IMR-90 (cell line): ENCODE measurements around the gene SERPINF2. TPM values are rescaled to one million over a fixed set of nuclear protein-coding genes. Genes with fewer than 3 reads are reported as not detected.

Experiments used
- ATAC-seq: fragments of 200-7000 bp; cut with Tn5 transposase; 2 replicates; pipeline ENCODE4 v1.9.1; 2020; ENCODE audit warnings: low read depth, mild to moderate bottlenecking, moderate library complexity
- BruUV-seq: library from RNA; stranded (reverse); fragments of 400-500 nt; replicated peaks from 2 replicates; lab custom pipeline; 2021; lab: Mats Ljungman, UMichigan
- CTCF ChIA-PET: fragments of 300-600 bp; formaldehyde crosslinking; extraction: SDS; loops from one replicate; lab custom pipeline; 2021; ENCODE audit warnings: antibody characterized with exemption; lab: Yijun Ruan, JAX
- POLR2A ChIA-PET: fragments of 300-600 bp; sonication (Branson Sonifier 250); formaldehyde crosslinking; loops from one replicate; lab custom pipeline; 2022; ENCODE audit warnings: antibody characterized with exemption; ENCODE audit not compliant: unreplicated experiment; lab: Charles Lee
- DNase-seq: peaks from one replicate; pipeline ENCODE4 v3.0.0; 2013
- H2AFZ ChIP-seq: replicated peaks from 2 replicates; pipeline ENCODE3; 2013; ENCODE audit warnings: low read length, mild to moderate bottlenecking; ENCODE audit not compliant: poor library complexity
- H2AK5ac ChIP-seq: 2 replicates; pipeline ENCODE4 v1.6.1; 2013; ENCODE audit warnings: low read depth, low read length, inconsistent platforms
- H2AK9ac ChIP-seq: replicated peaks from 2 replicates; pipeline ENCODE3; 2013; ENCODE audit warnings: mild to moderate bottlenecking, low read depth, low read length, moderate library complexity; ENCODE audit not compliant: poor library complexity
- H2BK120ac ChIP-seq: 2 replicates; pipeline ENCODE4 v1.6.1; 2013; ENCODE audit warnings: low read depth, low read length, inconsistent platforms
- H2BK15ac ChIP-seq: 3 replicates; pipeline ENCODE4 v1.6.1; 2013; ENCODE audit warnings: low read depth, low read length, inconsistent platforms
- H2BK20ac ChIP-seq: 2 replicates; pipeline ENCODE4 v1.6.1; 2013; ENCODE audit warnings: low read depth, mild to moderate bottlenecking, inconsistent platforms, low read length, moderate library complexity
- H2BK5ac ChIP-seq: 2 replicates; pipeline ENCODE4 v1.6.1; 2013; ENCODE audit warnings: mild to moderate bottlenecking, low read depth, low read length, inconsistent platforms; ENCODE audit not compliant: poor library complexity, severe bottlenecking
- H3K14ac ChIP-seq: replicated peaks from 2 replicates; pipeline ENCODE4 v1.6.1; 2013; ENCODE audit warnings: low read depth, low read length, inconsistent platforms
- H3K18ac ChIP-seq: 2 replicates; pipeline ENCODE4 v1.6.1; 2013; ENCODE audit warnings: low read depth, low read length, control low read depth
- H3K23ac ChIP-seq: 2 replicates; pipeline ENCODE4 v1.6.1; 2013; ENCODE audit warnings: low read depth, low read length, inconsistent platforms
- H3K27ac ChIP-seq: 2 replicates; pipeline ENCODE4 v1.5.1; 2013; ENCODE audit warnings: mild to moderate bottlenecking, control low read depth, low read length; ENCODE audit not compliant: insufficient read depth
- H3K27me3 ChIP-seq: 2 replicates; pipeline ENCODE4 v1.6.1; 2013; ENCODE audit warnings: low read length; ENCODE audit not compliant: control insufficient read depth, insufficient read depth
- H3K36me3 ChIP-seq: 2 replicates; pipeline ENCODE4 v1.6.1; 2013; ENCODE audit warnings: low read length, mixed read lengths; ENCODE audit not compliant: control insufficient read depth, insufficient read depth
- H3K4ac ChIP-seq: 2 replicates; pipeline ENCODE4 v1.6.1; 2013; ENCODE audit warnings: low read depth, low read length, inconsistent platforms
- H3K4me1 ChIP-seq: 2 replicates; pipeline ENCODE4 v1.6.1; 2013; ENCODE audit warnings: low read length, mixed read lengths; ENCODE audit not compliant: control insufficient read depth, insufficient read depth
- H3K4me2 ChIP-seq: 2 replicates; pipeline ENCODE4 v1.6.1; 2013; ENCODE audit warnings: low read depth, mild to moderate bottlenecking, control low read depth, low read length, moderate library complexity
- H3K4me3 ChIP-seq: 2 replicates; pipeline ENCODE4 v1.5.1; 2013; ENCODE audit warnings: low read depth, mild to moderate bottlenecking, control low read depth, low read length, moderate library complexity; ENCODE audit not compliant: insufficient read depth
- H3K56ac ChIP-seq: 2 replicates; pipeline ENCODE4 v1.6.1; 2013; ENCODE audit warnings: low read length, inconsistent platforms; ENCODE audit not compliant: insufficient read depth; ENCODE audit errors: extremely low read depth
- H3K79me1 ChIP-seq, 2 experiments: 2 replicates each; pipeline ENCODE4 v1.6.1; 2013; ENCODE audit warnings: low read length in 2 of 2, inconsistent platforms in 1 of 2, low read depth in 1 of 2
- H3K9ac ChIP-seq: 2 replicates; pipeline ENCODE4 v1.6.1; 2013; ENCODE audit warnings: low read depth, low read length, control low read depth
- H3K9me1 ChIP-seq: 2 replicates; pipeline ENCODE4 v1.6.1; 2013; ENCODE audit warnings: low read length, inconsistent platforms; ENCODE audit not compliant: insufficient read depth
- H3K9me3 ChIP-seq: 2 replicates; pipeline ENCODE4 v1.6.1; 2013; ENCODE audit warnings: low read length; ENCODE audit not compliant: control insufficient read depth, insufficient read depth
- H4K20me1 ChIP-seq: 2 replicates; pipeline ENCODE4 v1.6.1; 2013; ENCODE audit warnings: low read length, inconsistent platforms; ENCODE audit not compliant: insufficient read depth
- H4K5ac ChIP-seq: 2 replicates; pipeline ENCODE4 v1.6.1; 2013; ENCODE audit warnings: mild to moderate bottlenecking, low read depth, low read length, control low read depth
- H4K8ac ChIP-seq, 2 experiments: 2 replicates each; pipeline ENCODE4 v1.6.1; 2013; ENCODE audit warnings: low read depth in 2 of 2, low read length in 2 of 2, control low read depth in 1 of 2, inconsistent platforms in 1 of 2
- H4K91ac ChIP-seq: 2 replicates; pipeline ENCODE4 v1.6.1; 2013; ENCODE audit warnings: low read depth, low read length, inconsistent platforms; ENCODE audit not compliant: insufficient read depth
- BHLHE40 ChIP-seq: fragments of 150-350 bp; IDR thresholded peaks from 2 replicates; pipeline ENCODE4 v1.6.1; 2016; ENCODE audit warnings: mild to moderate bottlenecking, low read depth, low read length
- CTCF ChIP-seq: conservative IDR thresholded peaks from 2 replicates; pipeline ENCODE4 v1.5.1; 2012; ENCODE audit warnings: mild to moderate bottlenecking, low read depth, low read length, improper control_type of control experiment
- MXI1 ChIP-seq: IDR thresholded peaks from 2 replicates; pipeline ENCODE4 v1.6.1; 2012; ENCODE audit warnings: low read depth, mild to moderate bottlenecking, low read length, moderate library complexity, borderline replicate concordance
- NFE2L2 ChIP-seq: fragments of 150-350 bp; IDR thresholded peaks from 2 replicates; pipeline ENCODE4 v1.6.1; 2016; ENCODE audit warnings: low read depth, mild to moderate bottlenecking, low read length
- POLR2A ChIP-seq: IDR thresholded peaks from 2 replicates; pipeline ENCODE4 v1.6.1; 2012; ENCODE audit warnings: mild to moderate bottlenecking, low read depth, low read length
- RAD21 ChIP-seq: IDR thresholded peaks from 2 replicates; pipeline ENCODE4 v1.6.1; 2012; ENCODE audit warnings: low read length, improper control_type of control experiment
- RFX5 ChIP-seq: IDR thresholded peaks from 2 replicates; pipeline ENCODE4 v1.8.0; 2012; ENCODE audit warnings: low read depth, mild to moderate bottlenecking, low read length, moderate library complexity
- WGBS, 2 experiments: methylation state at CpG; one replicate each; pipeline versions ENCODE4 v1.1.5 to v1.1.7; 2013; ENCODE audit warnings: missing lambda C conversion rate in 2 of 2; ENCODE audit not compliant: insufficient read length in 1 of 2; ENCODE audit errors: extremely low coverage in 2 of 2; 5-methylcytosine and 5-hydroxymethylcytosine counted together
- dilution Hi-C: fragments of 300-500 bp; cut with HindIII; formaldehyde crosslinking; loops from one replicate; pipeline ENCODE4 v1.14.3; 2018; ENCODE audit warnings: low sequenced_read_pairs; ENCODE audit not compliant: unreplicated experiment
- in situ Hi-C: fragments of 300-500 bp; cut with MboI; formaldehyde crosslinking; loops from 3 replicates; pipeline ENCODE4 v1.14.3; 2019; ENCODE audit warnings: low sequenced_read_pairs, inconsistent platforms, mixed read lengths
- intact Hi-C: fragments of 100-400 bp; cut with micrococcal nuclease; formaldehyde crosslinking; loops from 2 replicates; pipeline ENCODE4 v1.10.0; 2022
- polyA plus RNA-seq, 3 experiments: library from polyadenylated mRNA; depleted of rRNA; stranded (reverse); fragments of >200 nt; gene quantifications; 2 replicates each; pipeline ENCODE4 v1.2.3, GENCODE V29; 2012; ENCODE audit warnings: low replicate concordance in 1 of 3
- total RNA-seq: library from RNA; depleted of rRNA; stranded (reverse); fragments of >200 nt; gene quantifications from 2 replicates; pipeline ENCODE4 v1.2.3, GENCODE V29; 2012
- TF ChIP-seq, protein P1 (sequence below): fragments of 150-350 bp; IDR thresholded peaks from 2 replicates; pipeline ENCODE4 v1.6.1; 2016; ENCODE audit warnings: low read depth, mild to moderate bottlenecking, low read length, moderate library complexity, borderline replicate concordance
- TF ChIP-seq, protein P2 (sequence below): fragments of 150-350 bp; IDR thresholded peaks from 2 replicates; pipeline ENCODE4 v1.6.1; 2017; ENCODE audit warnings: mild to moderate bottlenecking, antibody characterized with exemption, low read length, low read depth

Gene SERPINF2
- total and polyA plus RNA-seq, 2 of the 4 experiments (the other 2 are of a cell fraction), result not detected

- Histone ChIP-seq H3K36me3 (peaks cover 9% of the 10 kb centered on the region), H3K56ac (no peak overlapping the region), H2AK9ac (no peak overlapping the region), H2BK120ac (peak overlapping the region; percentile 32; the same call in 1 of the 2 replicates), H4K8ac (peak overlapping the region in 1 of 2 experiments; percentile 13; a peak in 1 of 4 replicates), H3K27me3 (no peaks in the 10 kb centered on the region), H2AFZ (no peak overlapping the region), H2BK20ac (peak overlapping the region; percentile 60; the same call in 1 of the 2 replicates), H3K4me1 (peaks cover 18% of the 10 kb centered on the region), H2AK5ac (peak overlapping the region; percentile 80; the same call in 1 of the 2 replicates), H3K79me1 (peaks cover 2 to 36% of the 10 kb centered on the region in 2 experiments; a peak in 2 of 4 replicates), H3K27ac (peak overlapping the region; percentile 1; the same call in 1 of the 2 replicates), H3K9ac (no peak overlapping the region), H3K4ac (peak overlapping the region; percentile 31), H4K20me1 (peaks cover 4% of the 10 kb centered on the region; the same call in 1 of the 2 replicates), H3K9me3 (no peaks in the 10 kb centered on the region), H4K91ac (peak overlapping the region; percentile 7; the same call in 1 of the 2 replicates), H4K5ac (no peak overlapping the region), H3K18ac (no peak overlapping the region), H2BK15ac (peak overlapping the region; percentile 37; the same call in 1 of the 3 replicates), H2BK5ac (no peak overlapping the region), H3K14ac (peak overlapping the region; percentile 78), H3K9me1 (peaks cover 4% of the 10 kb centered on the region), H3K23ac (no peak overlapping the region), H3K4me2 (no peak overlapping the region), H3K4me3 (no peak overlapping the region)
- intact Hi-C loops, result loop anchor here (5.0 to 10.0 kb wide), 2 partner anchors 119 to 211 kb away; no protein-coding TSS in a partner anchor
- dilution Hi-C loops, result no loop called here
- ATAC-seq (no peak), DNase-seq (no peak)
- TF ChIP-seq POLR2A (no peak), NFE2L2 (no peak), MXI1 (no peak), BHLHE40 (no peak), RAD21 (no peak), RFX5 (no peak), CTCF (no peak)
- TF ChIP-seq, protein P1, sequence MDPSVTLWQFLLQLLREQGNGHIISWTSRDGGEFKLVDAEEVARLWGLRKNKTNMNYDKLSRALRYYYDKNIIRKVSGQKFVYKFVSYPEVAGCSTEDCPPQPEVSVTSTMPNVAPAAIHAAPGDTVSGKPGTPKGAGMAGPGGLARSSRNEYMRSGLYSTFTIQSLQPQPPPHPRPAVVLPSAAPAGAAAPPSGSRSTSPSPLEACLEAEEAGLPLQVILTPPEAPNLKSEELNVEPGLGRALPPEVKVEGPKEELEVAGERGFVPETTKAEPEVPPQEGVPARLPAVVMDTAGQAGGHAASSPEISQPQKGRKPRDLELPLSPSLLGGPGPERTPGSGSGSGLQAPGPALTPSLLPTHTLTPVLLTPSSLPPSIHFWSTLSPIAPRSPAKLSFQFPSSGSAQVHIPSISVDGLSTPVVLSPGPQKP, result no peak
- TF ChIP-seq, protein P2, sequence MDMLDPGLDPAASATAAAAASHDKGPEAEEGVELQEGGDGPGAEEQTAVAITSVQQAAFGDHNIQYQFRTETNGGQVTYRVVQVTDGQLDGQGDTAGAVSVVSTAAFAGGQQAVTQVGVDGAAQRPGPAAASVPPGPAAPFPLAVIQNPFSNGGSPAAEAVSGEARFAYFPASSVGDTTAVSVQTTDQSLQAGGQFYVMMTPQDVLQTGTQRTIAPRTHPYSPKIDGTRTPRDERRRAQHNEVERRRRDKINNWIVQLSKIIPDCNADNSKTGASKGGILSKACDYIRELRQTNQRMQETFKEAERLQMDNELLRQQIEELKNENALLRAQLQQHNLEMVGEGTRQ, result no peak
- 100% methylated on average over 1 of the region's 4 CpGs; no CpG with 5 or more reads in 1 of the 2 experiments for WGBS, 2 experiments
- ChIA-PET CTCF (no interaction called here), POLR2A (interaction anchor here (0.7 kb wide), 1 partner anchor 15 kb away, joined by 3 read pairs; no protein-coding TSS in a partner anchor)
- in situ Hi-C loops, result loop anchor here (5.0 to 10.0 kb wide), 2 partner anchors 64 to 131 kb away; partner anchors contain the start of gene WDR81
- no TSS peak for BruUV-seq
Observed at GRCh38 chr17:1785930-1786329, 43.3 kb downstream of the SERPINF2 start.
